K562 (cell line): Measurements from ENCODE around the gene PGD. TPM values are rescaled to one million over a fixed set of nuclear protein-coding genes. Genes with fewer than 3 reads are reported as not detected.
A peak's percentile ranks its signal among the peaks of the same experiment; 100 is the strongest.

Source experiments
- ARNT ChIP-seq, 2 experiments: fragments of 450-650 bp; IDR thresholded peaks; 2 replicates each; pipeline ENCODE4 v1.6.1; 2016; ENCODE audit warnings: mild to moderate bottlenecking in 1 of 2
- E2F1 ChIP-seq: sonication (generic); formaldehyde crosslinking; IDR thresholded peaks from 2 replicates; pipeline ENCODE4 v1.8.1; 2023; ENCODE audit warnings: mild to moderate bottlenecking, missing genetic modification reagents, moderate library complexity
- MGA ChIP-seq: fragments of 450-650 bp; IDR thresholded peaks from 2 replicates; pipeline ENCODE4 v1.6.1; 2016; ENCODE audit warnings: mild to moderate bottlenecking, moderate library complexity
- NCOA1 ChIP-seq: fragments of 450-650 bp; IDR thresholded peaks from 2 replicates; pipeline ENCODE4 v1.6.1; 2016; ENCODE audit warnings: low read depth
- ZNF407 ChIP-seq: fragments of 450-650 bp; IDR thresholded peaks from 2 replicates; pipeline ENCODE4 v1.6.1; 2016; ENCODE audit warnings: low read depth
- polyA plus RNA-seq, 8 experiments: library from polyadenylated mRNA; depleted of rRNA in 4 of 8; stranded (reverse) in 5 of 8; unstranded in 3 of 8; fragments of >200 nt; fragmentation: Nextera tagmentation in 2 of 8; fragmentation: Illumina TruSeq in 1 of 8; extraction: Ambion mirVana in 2 of 8; extraction: Trizol in 1 of 8; gene quantifications; 2 replicates each; pipeline versions ENCODE4 v1.2.1 to v1.2.3, GENCODE V29; 2011 to 2014; ENCODE audit warnings: inconsistent platforms in 1 of 8, missing spikeins in 1 of 8
- total RNA-seq, 7 experiments: library from RNA; depleted of rRNA in 6 of 7; stranded (reverse); fragments of >200 nt in 6 of 7; fragmentation: Illumina TruSeq in 2 of 7; extraction: Trizol in 2 of 7; gene quantifications; 2 replicates each; pipeline versions ENCODE4 v1.2.1 to v1.2.3, GENCODE V29; 2011 to 2021; ENCODE audit warnings: low replicate concordance in 1 of 7

PGD gene
- total and polyA plus RNA-seq, 9 of the 15 experiments (the other 6 are each of a cell fraction or from before 2014, with no cell fraction given) = 177 to 542 (median 270) TPM

DNA sequence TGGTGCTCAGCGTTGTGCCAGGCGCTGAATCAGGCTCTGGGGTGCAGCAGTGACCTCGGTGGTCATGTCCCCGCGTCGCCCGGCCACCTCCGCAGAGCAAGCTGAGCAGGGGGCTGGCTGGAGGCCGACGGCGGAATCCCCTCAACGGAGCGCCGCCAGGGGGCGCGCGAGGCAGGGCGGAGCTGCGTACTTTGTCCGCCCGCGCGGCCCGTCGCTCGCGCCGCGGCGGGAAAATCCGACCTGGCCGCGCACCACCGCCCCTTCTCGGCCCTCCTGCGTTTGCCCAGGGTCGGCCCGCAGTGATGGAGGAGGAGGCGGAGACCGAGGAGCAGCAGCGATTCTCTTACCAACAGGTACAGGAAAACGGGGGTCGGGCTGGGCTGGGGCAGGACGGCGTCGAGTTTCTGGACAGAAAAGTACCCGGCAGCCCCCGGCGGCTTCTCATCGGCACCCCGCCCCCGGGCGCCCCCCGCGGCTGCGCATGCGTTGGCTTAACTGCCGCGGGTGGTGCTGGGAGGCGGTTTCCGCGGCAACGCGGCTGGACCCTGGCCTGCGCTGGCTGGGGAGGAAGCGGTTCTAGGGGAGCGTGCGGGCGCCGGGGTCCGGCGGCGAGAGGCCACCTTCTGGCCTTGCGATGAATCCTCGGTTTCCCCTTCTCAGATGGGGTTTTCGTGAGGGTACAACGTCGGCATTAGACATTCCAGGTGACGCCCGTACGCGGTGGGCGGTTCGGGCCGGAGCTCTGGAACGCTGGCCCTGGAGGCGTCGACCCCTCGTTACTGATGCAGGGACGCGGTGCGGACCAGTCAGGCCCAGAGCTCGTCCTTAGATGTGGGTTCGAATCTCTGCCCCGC, 31.6 kb downstream of the PGD start, which contains the start of gene CENPS (continued):
- TF ChIP-seq E2F1 = peak; percentile 98
- TF ChIP-seq ZNF407 = peak; percentile 97
- TF ChIP-seq NCOA1 = no peak; the same call in 1 of the 2 replicates
- TF ChIP-seq MGA = peak; percentile 100
- no peak for TF ChIP-seq ARNT (IDR thresholded peaks at IDR 0.05)
